GM19452 (cell line): Measurements from ENCODE around the gene NRP2.

ENCODE experiments used
- ATAC-seq: cut with Tn5 transposase; IDR thresholded peaks from one replicate; pipeline ENCODE4 v1.9.1; 2021; ENCODE audit not compliant: unreplicated experiment

The NRP2 gene

DNA sequence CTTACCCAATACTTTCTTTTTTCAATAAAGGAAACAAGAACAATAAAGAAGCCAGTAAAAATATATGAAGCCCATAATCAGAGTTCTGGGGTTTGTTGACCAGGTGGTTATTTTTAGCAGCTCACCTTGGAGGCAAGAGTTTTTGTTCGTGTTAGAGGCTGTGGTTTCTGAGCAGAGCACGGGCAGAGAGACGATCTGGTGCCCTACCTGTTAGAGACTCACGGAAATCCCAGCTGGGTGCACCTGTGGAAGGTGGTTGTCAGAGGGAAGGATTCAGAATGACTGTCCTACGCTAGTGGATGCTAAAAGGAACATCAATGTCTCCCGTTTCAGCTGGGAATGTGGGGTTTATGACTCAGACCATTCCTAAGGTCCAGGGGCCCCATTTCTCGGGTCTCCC, 87.6 kb downstream of the NRP2 start:
- ATAC-seq, result no peak

- ATAC-seq, result no peak
These were observed 88.3 kb downstream of the NRP2 start for GRCh38 chr2:205770577-205770976.

GRCh38 chr2:205771031-205771430, 88.7 kb downstream of the NRP2 start:
- no peak for ATAC-seq

DNA sequence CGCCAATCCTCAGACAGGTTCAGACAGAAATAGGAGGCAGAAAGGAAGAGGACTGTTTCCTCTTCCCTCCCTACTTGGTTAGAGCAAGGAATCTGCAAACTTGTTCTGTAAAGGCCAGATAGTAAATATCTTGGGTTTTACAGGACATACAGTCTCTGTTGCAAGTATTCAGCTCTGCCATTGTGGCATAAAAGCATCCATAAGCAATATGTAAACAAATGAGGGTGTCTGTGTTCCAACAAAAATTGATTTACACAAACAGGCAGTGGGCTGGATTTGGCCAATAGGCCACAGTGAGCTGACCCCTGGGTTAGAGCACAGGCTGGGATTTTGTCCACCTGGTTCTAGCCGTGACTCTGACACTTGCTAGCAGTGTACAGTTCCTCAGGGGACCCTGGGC, 89.4 kb downstream of the NRP2 start:
- no peak for ATAC-seq

- ATAC-seq, result no peak
These were observed 90.7 kb downstream of the NRP2 start for GRCh38 chr2:205772983-205773382.

- no peak for ATAC-seq
These were observed 91.7 kb downstream of the NRP2 start for GRCh38 chr2:205773989-205774388.

- ATAC-seq, result no peak
These were observed 93.0 kb downstream of the NRP2 start for GRCh38 chr2:205775097-205775877.

DNA sequence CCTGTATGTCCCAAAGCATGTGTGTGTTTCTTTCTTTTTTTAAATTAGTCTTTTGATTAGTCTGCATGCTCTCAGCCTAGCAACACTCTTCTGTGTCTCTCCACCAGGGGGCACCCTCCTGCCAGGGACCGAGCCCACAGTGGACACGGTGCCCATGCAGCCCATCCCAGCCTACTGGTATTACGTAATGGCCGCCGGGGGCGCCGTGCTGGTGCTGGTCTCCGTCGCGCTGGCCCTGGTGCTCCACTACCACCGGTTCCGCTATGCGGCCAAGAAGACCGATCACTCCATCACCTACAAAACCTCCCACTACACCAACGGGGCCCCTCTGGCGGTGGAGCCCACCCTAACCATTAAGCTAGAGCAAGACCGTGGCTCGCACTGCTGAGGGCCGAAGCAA, 93.8 kb downstream of the NRP2 start:
- ATAC-seq, result no peak

- ATAC-seq, result no peak
These were observed 94.4 kb downstream of the NRP2 start for GRCh38 chr2:205776720-205777119.

GRCh38 chr2:205778356-205778755, 96.1 kb downstream of the NRP2 start:
- no peak for ATAC-seq

- ATAC-seq, result no peak
These were observed 98.3 kb downstream of the NRP2 start for GRCh38 chr2:205780645-205781044.

GRCh38 chr2:205781244-205781931, 99.1 kb downstream of the NRP2 start:
- ATAC-seq, result no peak

- ATAC-seq, result no peak
These were observed 100.6 kb downstream of the NRP2 start for GRCh38 chr2:205782941-205783340.

DNA sequence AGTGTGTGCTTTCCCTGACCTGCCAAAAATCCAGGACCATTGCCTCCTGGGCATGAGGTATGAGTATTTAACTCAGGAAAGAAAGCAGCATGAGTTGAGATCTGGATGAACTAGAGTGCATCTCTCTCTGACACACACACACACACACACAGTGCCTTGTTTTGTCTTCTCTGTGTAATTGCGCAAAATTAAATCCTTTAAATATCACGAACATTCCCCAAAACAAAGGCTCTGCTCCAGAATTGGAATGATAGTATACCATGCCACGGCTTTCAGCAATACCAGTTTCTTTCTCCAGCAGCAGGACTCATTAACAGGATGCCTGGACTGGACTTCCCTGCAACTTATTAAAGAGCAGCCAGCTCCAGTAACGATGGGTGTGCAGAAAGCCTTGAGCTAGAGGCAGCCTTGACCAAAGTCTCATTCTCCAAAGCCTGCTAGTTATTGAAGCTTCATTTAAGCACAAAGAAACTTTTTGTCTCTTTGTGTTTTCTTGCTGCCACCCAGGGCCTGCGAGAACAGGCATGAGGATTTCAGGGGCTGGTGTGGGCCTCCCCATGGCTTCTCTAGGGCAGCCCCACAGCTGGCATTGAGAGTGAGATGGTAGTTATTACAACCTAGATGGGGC, 101.7 kb downstream of the NRP2 start:
- ATAC-seq, result no peak

DNA sequence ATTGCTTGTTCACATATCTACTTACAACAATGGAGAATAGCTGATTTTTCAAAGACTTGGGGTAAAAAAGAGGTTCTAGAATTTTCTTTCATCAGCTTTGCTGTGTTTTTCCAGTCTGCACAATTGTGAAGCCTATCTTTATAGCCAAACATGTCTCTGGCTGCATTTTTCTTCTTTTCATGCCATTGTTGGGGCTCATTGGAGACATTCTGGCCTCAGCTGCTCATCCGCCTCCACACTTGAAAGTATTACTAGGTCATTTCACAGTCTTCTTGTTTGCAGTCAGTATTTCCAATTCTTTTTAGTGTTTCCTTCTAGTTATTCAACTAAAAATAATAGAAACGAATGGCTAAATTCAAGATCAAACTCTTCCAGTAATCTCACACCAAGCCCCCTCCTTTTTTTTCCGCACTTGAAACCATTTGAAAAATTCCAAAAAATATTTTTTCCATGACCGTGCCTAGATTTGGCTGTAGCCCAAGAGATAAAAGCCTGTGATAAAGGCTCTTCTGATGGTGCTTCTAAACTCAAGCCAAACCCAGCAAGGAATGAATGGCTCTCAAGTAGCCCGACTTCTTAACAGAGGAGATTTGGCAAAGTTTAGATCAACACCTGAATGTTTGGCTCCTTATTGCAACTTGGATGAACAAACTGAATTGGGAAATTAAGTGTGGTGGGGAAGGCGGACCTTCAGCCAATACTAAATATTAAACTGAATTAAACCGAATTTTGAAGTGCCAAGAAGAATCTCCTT, 103.4 kb downstream of the NRP2 start:
- ATAC-seq, result no peak

DNA sequence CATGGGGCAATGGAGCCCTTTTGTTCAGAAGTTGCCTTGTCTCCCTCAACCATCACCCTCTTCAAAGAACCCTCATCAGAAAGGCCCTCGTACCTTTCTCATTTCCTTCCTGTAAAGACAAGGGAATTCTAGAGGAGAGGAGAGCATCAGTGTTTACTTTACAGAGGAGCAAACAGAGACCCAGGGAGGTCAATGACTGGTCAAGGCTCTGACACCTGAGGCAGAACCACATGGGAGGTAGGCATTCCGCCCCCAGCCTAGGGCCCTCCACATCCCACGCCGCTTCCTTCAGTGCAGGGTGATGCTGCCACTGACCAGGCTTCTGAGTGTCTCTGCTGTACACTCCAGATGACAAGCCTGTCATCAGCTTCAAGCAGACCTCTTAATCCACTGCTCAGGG, 104.7 kb downstream of the NRP2 start:
- no peak for ATAC-seq

DNA sequence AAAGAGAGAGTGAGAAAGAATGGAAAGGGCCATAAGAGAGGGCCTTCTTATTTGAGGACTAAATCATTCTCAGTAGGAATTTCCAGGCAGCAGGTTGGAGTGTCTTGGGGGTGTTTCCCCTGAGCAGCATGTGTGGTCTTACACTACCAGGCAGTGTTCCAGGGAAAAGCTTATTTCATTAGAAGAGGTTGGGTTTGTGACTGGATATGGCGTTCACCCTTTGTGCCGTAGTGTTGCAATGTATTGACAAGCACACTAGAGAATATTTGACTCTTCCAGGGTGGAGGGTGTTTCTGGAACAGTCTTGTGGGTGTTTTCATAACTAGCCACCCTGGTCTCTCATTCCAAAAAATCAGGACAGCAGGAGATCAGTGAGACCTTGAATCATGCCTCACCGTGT, 105.5 kb downstream of the NRP2 start:
- ATAC-seq, result no peak

DNA sequence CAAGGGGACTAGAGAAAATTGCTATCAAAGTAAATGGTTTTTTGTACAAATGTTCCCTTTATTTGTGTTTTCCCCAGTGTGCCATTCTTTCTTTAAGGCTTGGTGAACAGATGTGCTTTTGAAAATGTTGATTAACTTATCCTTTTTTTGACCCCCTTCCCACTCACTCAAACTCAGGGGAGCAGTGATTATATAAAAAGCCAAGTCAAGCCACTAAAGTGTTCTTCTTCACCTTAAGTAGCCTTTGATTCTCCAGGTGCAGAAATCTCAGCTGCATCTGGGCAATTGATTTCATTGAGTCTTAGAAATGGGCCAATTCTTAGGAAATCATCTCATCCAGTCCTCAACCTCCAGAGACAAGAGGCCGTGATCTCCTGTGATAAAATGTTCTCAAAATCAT, 107.6 kb downstream of the NRP2 start:
- ATAC-seq, result no peak

DNA sequence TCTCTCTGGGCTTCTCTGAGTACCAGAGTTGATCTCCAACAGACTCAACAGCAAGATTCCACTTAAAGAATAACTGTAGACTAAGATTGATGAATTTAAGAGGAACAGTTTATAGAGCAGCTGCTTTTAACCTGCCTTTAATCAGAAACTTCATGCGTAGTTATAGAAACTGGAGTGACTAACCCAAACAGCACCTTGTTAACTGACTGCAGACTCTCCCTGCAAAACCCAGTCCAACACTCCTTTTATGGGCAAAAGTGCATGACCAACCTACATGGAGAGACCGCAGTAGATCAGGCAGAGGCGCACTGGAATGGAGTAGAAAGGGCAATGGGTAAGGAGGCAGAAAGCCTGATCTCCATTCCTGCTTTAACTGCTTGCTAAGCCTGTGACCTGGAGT, 110.6 kb downstream of the NRP2 start:
- ATAC-seq, result no peak

- no peak for ATAC-seq
These were observed 114.6 kb downstream of the NRP2 start for GRCh38 chr2:205796805-205797313.

- ATAC-seq, result no peak
These were observed 115.6 kb downstream of the NRP2 start for GRCh38 chr2:205797866-205798265.
